GM23248 (cell line): ENCODE results near the gene SLC16A3. TPM values are rescaled to one million over a fixed set of nuclear protein-coding genes. Genes with fewer than 3 reads are reported as not detected.

Source experiments
- DNase-seq: peaks from one replicate; pipeline ENCODE4 v3.0.0-alpha.2; 2015
- H2AFZ ChIP-seq: fragments of 200-600 bp; sonication (generic); 2 replicates; pipeline ENCODE4 v1.6.1; 2016; ENCODE audit warnings: antibody characterized with exemption
- H3F3A ChIP-seq: fragments of 200-600 bp; sonication (generic); 2 replicates; pipeline ENCODE4 v1.6.1; 2016; ENCODE audit warnings: mild to moderate bottlenecking, antibody characterized with exemption, mixed run types; ENCODE audit not compliant: insufficient read depth
- H3K27ac ChIP-seq: fragments of 200-600 bp; sonication (generic); 2 replicates; pipeline ENCODE4 v1.5.1; 2016; ENCODE audit warnings: mild to moderate bottlenecking
- H3K27me3 ChIP-seq: fragments of 200-600 bp; sonication (generic); replicated peaks from 2 replicates; pipeline ENCODE4 v1.6.1; 2016; ENCODE audit warnings: mild to moderate bottlenecking; ENCODE audit not compliant: insufficient read depth
- H3K36me3 ChIP-seq: fragments of 200-600 bp; sonication (generic); 2 replicates; pipeline ENCODE4 v1.6.1; 2016; ENCODE audit warnings: low read depth, mild to moderate bottlenecking
- H3K4me1 ChIP-seq: fragments of 200-600 bp; sonication (generic); 2 replicates; pipeline ENCODE4 v1.6.1; 2016; ENCODE audit warnings: mild to moderate bottlenecking; ENCODE audit not compliant: insufficient read depth
- H3K4me2 ChIP-seq: fragments of 200-600 bp; sonication (generic); one replicate; pipeline ENCODE4 v1.6.1; 2016; ENCODE audit warnings: mild to moderate bottlenecking; ENCODE audit not compliant: unreplicated experiment
- H3K4me3 ChIP-seq: fragments of 200-600 bp; sonication (generic); 2 replicates; pipeline ENCODE4 v1.5.1; 2016; ENCODE audit warnings: mild to moderate bottlenecking
- H3K79me2 ChIP-seq: fragments of 200-600 bp; sonication (generic); 2 replicates; pipeline ENCODE4 v1.6.1; 2016; ENCODE audit warnings: mild to moderate bottlenecking; ENCODE audit not compliant: insufficient read depth
- H3K9ac ChIP-seq: fragments of 200-600 bp; sonication (generic); 2 replicates; pipeline ENCODE4 v1.6.1; 2016; ENCODE audit warnings: mild to moderate bottlenecking
- H3K9me2 ChIP-seq: fragments of 200-600 bp; sonication (generic); 2 replicates; pipeline ENCODE4 v1.6.1; 2016; ENCODE audit warnings: mixed run types, mild to moderate bottlenecking, moderate library complexity; ENCODE audit not compliant: insufficient read depth
- H3K9me3 ChIP-seq: fragments of 200-600 bp; sonication (generic); one replicate; pipeline ENCODE4 v1.6.1; 2017; ENCODE audit warnings: low read depth
- H4K20me1 ChIP-seq: fragments of 200-600 bp; sonication (generic); 2 replicates; pipeline ENCODE4 v1.6.0; 2016; ENCODE audit not compliant: insufficient read depth
- EZH2 ChIP-seq: fragments of 200-600 bp; sonication (generic); IDR thresholded peaks from 2 replicates; pipeline ENCODE4 v1.6.1; 2018; ENCODE audit warnings: antibody characterized with exemption, mild to moderate bottlenecking; ENCODE audit not compliant: insufficient read depth, poor library complexity, severe bottlenecking
- EZH2phosphoT487 ChIP-seq: fragments of 200-600 bp; sonication (generic); IDR thresholded peaks from 2 replicates; pipeline ENCODE4 v1.6.1; 2018; ENCODE audit warnings: antibody characterized with exemption, moderate library complexity, mild to moderate bottlenecking, low read depth; ENCODE audit not compliant: insufficient read depth
- WGBS, 2 experiments: methylation state at CpG; one replicate each; pipeline ENCODE4 v1.1.6; 2015 to 2017; ENCODE audit warnings: low lambda C conversion rate in 2 of 2, low coverage in 1 of 2; ENCODE audit errors: missing lambda C conversion rate in 2 of 2; 5-methylcytosine and 5-hydroxymethylcytosine counted together
- in situ Hi-C: fragments of 300-500 bp; cut with MboI; formaldehyde crosslinking; loops from 2 replicates; pipeline ENCODE4 v1.15.0; 2020
- polyA plus RNA-seq: library from polyadenylated mRNA; unstranded; fragments of >200 nt; fragmentation: Nextera tagmentation; extraction: Ambion mirVana; gene quantifications from 2 replicates; pipeline ENCODE4 v1.2.1, GENCODE V29; 2016
- total RNA-seq: library from RNA; depleted of rRNA; stranded (reverse); fragments of >200 nt; shearing (Covaris generic); gene quantifications from 2 replicates; pipeline ENCODE4 v1.2.3, GENCODE V29; 2014

Gene SLC16A3
- total and polyA plus RNA-seq, 2 experiments from 2014 or later: 95.5 to 550 TPM

- H4K20me1 ChIP-seq: peaks cover 7% of the 10 kb centered on the region; the same call in 1 of the 2 replicates
- WGBS, 2 experiments: 10 to 15% methylated on average over 27 to 39 of the region's 42 CpGs
- H3K4me2 ChIP-seq: peak overlapping the region; percentile 77
- no peak overlapping the region for H2AFZ ChIP-seq
- peak overlapping the region; percentile 98 for H3K4me3 ChIP-seq
- no peaks in the 10 kb centered on the region for H3K9me2 ChIP-seq
- H3K9me3 ChIP-seq: no peaks in the 10 kb centered on the region
- peaks cover 5% of the 10 kb centered on the region; the same call in 1 of the 2 replicates for H3K36me3 ChIP-seq
- H3K79me2 ChIP-seq: peaks cover 77% of the 10 kb centered on the region
- peak; percentile 77 for DNase-seq
- no peak for TF ChIP-seq EZH2
- TF ChIP-seq EZH2phosphoT487: no peak
- H3K9ac ChIP-seq: peak overlapping the region; percentile 94
- in situ Hi-C loops: no loop called here
- peaks cover 4% of the 10 kb centered on the region for H3F3A ChIP-seq
- H3K27ac ChIP-seq: peak overlapping the region; percentile 46
- H3K27me3 ChIP-seq: no peaks in the 10 kb centered on the region
- H3K4me1 ChIP-seq: peaks cover 3% of the 10 kb centered on the region
Measured at GRCh38 chr17:82231562-82232321, 2.9 kb downstream of the SLC16A3 start.

- Histone ChIP-seq H3K36me3 (peaks cover 5% of the 10 kb centered on the region; the same call in 1 of the 2 replicates), H3K27ac (no peak overlapping the region), H3K4me3 (peak overlapping the region; percentile 98), H3K4me1 (peaks cover 3% of the 10 kb centered on the region), H3K9me2 (no peaks in the 10 kb centered on the region), H3K79me2 (peaks cover 83% of the 10 kb centered on the region), H3K9me3 (no peaks in the 10 kb centered on the region), H3K27me3 (no peaks in the 10 kb centered on the region), H3K9ac (peak overlapping the region; percentile 94), H3F3A (peaks cover 6% of the 10 kb centered on the region), H2AFZ (no peak overlapping the region), H3K4me2 (peak overlapping the region; percentile 77), H4K20me1 (peaks cover 7% of the 10 kb centered on the region; the same call in 1 of the 2 replicates)
- in situ Hi-C loops: no loop called here
- no peak for TF ChIP-seq EZH2
- no peak for TF ChIP-seq EZH2phosphoT487
- WGBS, 2 experiments: 83 to 85% methylated on average over 15 to 19 of the region's 21 CpGs
- no peak for DNase-seq
Measured at GRCh38 chr17:82232322-82232820, 3.5 kb downstream of the SLC16A3 start.

DNA sequence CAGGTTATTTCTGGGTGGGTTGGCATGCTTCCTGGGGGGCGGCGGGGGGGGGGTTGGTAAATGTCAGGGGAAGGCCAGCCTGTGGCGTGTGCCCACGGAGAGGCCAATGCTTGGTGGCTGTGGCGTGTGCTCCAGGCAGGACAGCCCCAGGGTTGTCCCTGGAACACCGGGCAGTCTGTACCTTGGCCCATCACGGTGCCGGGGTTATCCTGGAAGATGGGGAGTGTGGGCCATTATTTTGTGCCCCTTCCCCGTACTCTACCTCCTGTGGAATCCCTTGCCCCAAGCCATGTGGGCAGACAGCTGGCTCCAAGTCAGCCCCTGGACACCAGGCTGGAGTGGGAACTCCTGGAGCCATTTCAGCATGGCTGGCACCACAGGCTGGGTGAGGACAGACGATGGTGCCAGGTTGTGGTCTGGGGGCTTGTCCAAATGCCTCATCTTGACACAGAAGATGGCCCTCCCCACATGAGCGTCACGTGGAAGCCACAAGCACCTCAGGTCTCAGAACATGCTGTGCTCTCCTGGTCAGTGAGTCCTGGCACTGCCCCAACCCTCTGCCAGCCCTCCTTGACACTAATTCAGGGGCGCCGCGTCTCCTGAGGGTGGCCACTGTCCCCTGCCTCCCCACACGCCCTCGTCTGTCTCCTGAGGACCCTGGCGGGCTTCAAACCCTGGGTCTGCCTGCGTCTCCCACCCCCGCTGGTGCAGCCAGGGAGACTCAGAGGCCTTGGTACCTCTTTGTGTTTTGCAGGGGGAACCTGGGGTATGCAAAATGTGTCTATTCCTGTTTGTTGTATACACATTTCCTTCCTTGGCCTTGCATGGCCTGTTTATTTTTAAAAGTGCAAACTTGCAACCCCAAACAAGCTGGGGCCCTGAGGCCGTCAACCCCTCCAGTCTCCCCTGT, 4.3 kb downstream of the SLC16A3 start:
- Histone ChIP-seq H3K36me3 (peaks cover 5% of the 10 kb centered on the region; the same call in 1 of the 2 replicates), H3F3A (peaks cover 10% of the 10 kb centered on the region), H3K9ac (no peak overlapping the region), H3K4me1 (peaks cover 7% of the 10 kb centered on the region), H3K27me3 (no peaks in the 10 kb centered on the region), H4K20me1 (peaks cover 7% of the 10 kb centered on the region; the same call in 1 of the 2 replicates), H2AFZ (no peak overlapping the region), H3K4me2 (no peak overlapping the region), H3K9me2 (no peaks in the 10 kb centered on the region), H3K27ac (no peak overlapping the region), H3K9me3 (no peaks in the 10 kb centered on the region), H3K4me3 (no peak overlapping the region), H3K79me2 (peaks cover 90% of the 10 kb centered on the region)
- no peak for TF ChIP-seq EZH2phosphoT487
- TF ChIP-seq EZH2: no peak
- DNase-seq: no peak
- in situ Hi-C loops: no loop called here
- 75% methylated on average over 16 to 21 of the region's 21 CpGs for WGBS, 2 experiments

DNA sequence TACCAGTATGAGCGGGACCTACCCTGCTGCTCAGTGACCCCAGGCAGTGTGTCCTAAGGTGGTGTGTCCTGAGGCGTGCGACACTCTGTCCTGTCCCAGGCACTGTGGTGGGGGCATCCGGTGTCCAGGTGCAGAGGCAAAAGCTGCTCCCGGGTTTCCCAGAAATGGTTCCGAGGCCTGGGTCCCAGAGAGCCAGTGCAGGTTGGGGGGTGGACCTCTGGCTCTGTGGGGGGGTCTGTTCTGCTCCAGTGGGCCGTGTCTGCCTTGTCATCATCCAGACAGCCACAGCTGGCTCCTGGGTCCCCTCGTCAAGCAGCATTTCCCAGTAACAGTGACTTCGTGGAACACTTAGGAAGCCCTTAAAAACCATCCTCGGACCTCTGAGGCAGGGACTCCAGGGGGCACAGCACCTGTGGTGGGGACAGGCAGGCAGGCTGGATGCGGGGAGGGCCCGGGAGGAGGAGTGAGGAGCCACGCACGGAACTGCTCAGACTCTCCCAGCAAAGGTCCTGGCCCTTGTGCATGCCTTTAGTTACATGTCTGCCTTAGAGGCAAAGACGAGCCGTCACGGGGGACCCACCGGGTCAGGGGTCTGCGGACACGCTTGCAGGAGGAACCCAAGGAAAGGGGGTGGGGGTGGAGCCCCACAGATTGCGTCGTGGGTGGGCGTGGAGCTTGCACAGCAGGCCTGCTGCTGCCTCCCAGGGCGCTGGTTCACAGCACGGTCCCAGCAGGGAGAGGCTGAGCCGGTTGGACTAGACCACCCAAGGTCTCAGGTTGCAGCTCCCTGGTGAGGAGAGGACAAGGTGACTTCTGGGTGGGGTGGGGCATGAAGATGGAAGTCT, 5.6 kb downstream of the SLC16A3 start:
- Histone ChIP-seq H3K4me3 (no peak overlapping the region), H3K9me3 (no peaks in the 10 kb centered on the region), H3K9me2 (no peaks in the 10 kb centered on the region), H3K27ac (no peak overlapping the region), H3K27me3 (no peaks in the 10 kb centered on the region), H2AFZ (no peak overlapping the region), H3K9ac (no peak overlapping the region), H3K36me3 (peaks cover 5% of the 10 kb centered on the region; the same call in 1 of the 2 replicates), H3K79me2 (peaks cover 95% of the 10 kb centered on the region), H4K20me1 (peaks cover 7% of the 10 kb centered on the region; the same call in 1 of the 2 replicates), H3K4me2 (no peak overlapping the region), H3F3A (peaks cover 16% of the 10 kb centered on the region), H3K4me1 (peaks cover 16% of the 10 kb centered on the region)
- no peak for DNase-seq
- TF ChIP-seq EZH2 (no peak), EZH2phosphoT487 (no peak)
- in situ Hi-C loops: no loop called here
- 67 to 70% methylated on average over 26 of the region's 26 CpGs for WGBS, 2 experiments
